ENCODE measurements around the gene KLK13.

KLK13 gene

GRCh38 chr19:51018745-51019543 lies 45.9 kb downstream of the KLK13 start:
- no peak for DNase-seq

GRCh38 chr19:51016798-51017683 lies 47.9 kb downstream of the KLK13 start:
- no peak for DNase-seq

GRCh38 chr19:51015691-51016267 lies 49.1 kb downstream of the KLK13 start:
- no peak for DNase-seq

GRCh38 chr19:51014242-51014641 lies 50.6 kb downstream of the KLK13 start:
- no peak for DNase-seq

GRCh38 chr19:51012661-51013190 lies 52.2 kb downstream of the KLK13 start:
- no peak for DNase-seq

- no peak for DNase-seq
Observed at GRCh38 chr19:51010066-51010795, 54.7 kb downstream of the KLK13 start.

- DNase-seq, result no peak
Observed at GRCh38 chr19:51009061-51009891, 55.6 kb downstream of the KLK13 start.

- no peak for DNase-seq
Observed at GRCh38 chr19:51007488-51007887, 57.4 kb downstream of the KLK13 start.

GRCh38 chr19:51006406-51006805 lies 58.5 kb downstream of the KLK13 start:
- no peak for DNase-seq
